Kidney epithelial cell (primary cell): ENCODE measurements around the gene PIAS4. TPM values are rescaled to one million over a fixed set of nuclear protein-coding genes. Genes with fewer than 3 reads are reported as not detected.
A peak's percentile ranks its signal among the peaks of the same experiment; 100 is the strongest.

Experiments used
- DNase-seq: peaks from one replicate; pipeline ENCODE4 v3.0.0-alpha.2; 2010; ENCODE audit warnings: low read depth
- H3K27me3 ChIP-seq: 2 replicates; pipeline ENCODE4 v1.6.0; 2011; ENCODE audit warnings: low read length; ENCODE audit not compliant: control insufficient read depth, insufficient read depth
- H3K36me3 ChIP-seq: 2 replicates; pipeline ENCODE4 v1.5.1; 2011; ENCODE audit warnings: low read length; ENCODE audit not compliant: control insufficient read depth, insufficient read depth
- H3K4me3 ChIP-seq: 2 replicates; pipeline ENCODE4 v1.5.1; 2011; ENCODE audit warnings: low read depth, mild to moderate bottlenecking, control low read depth, low read length
- CTCF ChIP-seq: IDR thresholded peaks from 2 replicates; pipeline ENCODE4 v1.5.1; 2011; ENCODE audit warnings: mild to moderate bottlenecking, moderate library complexity, low read length, control low read depth, inconsistent platforms; ENCODE audit not compliant: insufficient read depth, poor library complexity, severe bottlenecking
- total RNA-seq: library from RNA; depleted of rRNA; stranded (reverse); fragments of >200 nt; gene quantifications from 2 replicates; pipeline ENCODE4 v1.2.3, GENCODE V29; 2015

Gene PIAS4
- total RNA-seq, 1 donor from 2014 or later = 38.1 TPM

- DNase-seq = no peak
- no peak for TF ChIP-seq CTCF
- Histone ChIP-seq H3K27me3 (no peaks in the 10 kb centered on the region), H3K4me3 (peak overlapping the region; percentile 91), H3K36me3 (no peaks in the 10 kb centered on the region)
These were observed 58.7 kb downstream of the PIAS4 start for GRCh38 chr19:4066176-4066606.

GRCh38 chr19:4066682-4067395, 59.3 kb downstream of the PIAS4 start, which contains the start of gene ZBTB7A:
Gene ZBTB7A (minus strand): TSS chr19:4066899. CDS start chr19:4055232, 11,667 bp downstream.
- DNase-seq = no peak
- Histone ChIP-seq H3K4me3 (peak within 1 kb of the TSS; percentile 91), H3K36me3 (no peaks in the 10 kb centered on the region), H3K27me3 (no peaks in the 10 kb centered on the region)
- TF ChIP-seq CTCF = no peak

GRCh38 chr19:4067396-4068046, 60.0 kb downstream of the PIAS4 start:
- H3K4me3 ChIP-seq = peak overlapping the region; percentile 91
- H3K36me3 ChIP-seq = no peaks in the 10 kb centered on the region
- H3K27me3 ChIP-seq = no peaks in the 10 kb centered on the region
- TF ChIP-seq CTCF = no peak
- DNase-seq = no peak

- no peak for TF ChIP-seq CTCF
- peak overlapping the region; percentile 91 for H3K4me3 ChIP-seq
- no peaks in the 10 kb centered on the region for H3K36me3 ChIP-seq
- no peak for DNase-seq
- no peaks in the 10 kb centered on the region for H3K27me3 ChIP-seq
These were observed 60.8 kb downstream of the PIAS4 start for GRCh38 chr19:4068047-4068966.

GRCh38 chr19:4069331-4069959, 61.9 kb downstream of the PIAS4 start:
- TF ChIP-seq CTCF = no peak
- Histone ChIP-seq H3K27me3 (no peaks in the 10 kb centered on the region), H3K36me3 (no peaks in the 10 kb centered on the region), H3K4me3 (no peak overlapping the region)
- no peak for DNase-seq
